GM10266 (cell line): Measurements from ENCODE around the gene TXNRD2.
A peak's percentile ranks its signal among the peaks of the same experiment; 100 is the strongest.

Experiments
- DNase-seq: peaks from one replicate; pipeline ENCODE4 v3.0.0; 2012; ENCODE audit errors: extremely low spot score
- TF ChIP-seq, protein P1 (sequence below): IDR thresholded peaks from 2 replicates; pipeline ENCODE4 v1.5.1; 2012; ENCODE audit warnings: mild to moderate bottlenecking, low read depth; ENCODE audit not compliant: control insufficient read depth, insufficient read depth; ENCODE audit errors: missing control alignments

The TXNRD2 gene

GRCh38 chr22:19845054-19845722 lies 96.4 kb downstream of the TXNRD2 start:
- TF ChIP-seq, protein P1, sequence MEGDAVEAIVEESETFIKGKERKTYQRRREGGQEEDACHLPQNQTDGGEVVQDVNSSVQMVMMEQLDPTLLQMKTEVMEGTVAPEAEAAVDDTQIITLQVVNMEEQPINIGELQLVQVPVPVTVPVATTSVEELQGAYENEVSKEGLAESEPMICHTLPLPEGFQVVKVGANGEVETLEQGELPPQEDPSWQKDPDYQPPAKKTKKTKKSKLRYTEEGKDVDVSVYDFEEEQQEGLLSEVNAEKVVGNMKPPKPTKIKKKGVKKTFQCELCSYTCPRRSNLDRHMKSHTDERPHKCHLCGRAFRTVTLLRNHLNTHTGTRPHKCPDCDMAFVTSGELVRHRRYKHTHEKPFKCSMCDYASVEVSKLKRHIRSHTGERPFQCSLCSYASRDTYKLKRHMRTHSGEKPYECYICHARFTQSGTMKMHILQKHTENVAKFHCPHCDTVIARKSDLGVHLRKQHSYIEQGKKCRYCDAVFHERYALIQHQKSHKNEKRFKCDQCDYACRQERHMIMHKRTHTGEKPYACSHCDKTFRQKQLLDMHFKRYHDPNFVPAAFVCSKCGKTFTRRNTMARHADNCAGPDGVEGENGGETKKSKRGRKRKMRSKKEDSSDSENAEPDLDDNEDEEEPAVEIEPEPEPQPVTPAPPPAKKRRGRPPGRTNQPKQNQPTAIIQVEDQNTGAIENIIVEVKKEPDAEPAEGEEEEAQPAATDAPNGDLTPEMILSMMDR, result no peak
- DNase-seq, result no peak

DNA sequence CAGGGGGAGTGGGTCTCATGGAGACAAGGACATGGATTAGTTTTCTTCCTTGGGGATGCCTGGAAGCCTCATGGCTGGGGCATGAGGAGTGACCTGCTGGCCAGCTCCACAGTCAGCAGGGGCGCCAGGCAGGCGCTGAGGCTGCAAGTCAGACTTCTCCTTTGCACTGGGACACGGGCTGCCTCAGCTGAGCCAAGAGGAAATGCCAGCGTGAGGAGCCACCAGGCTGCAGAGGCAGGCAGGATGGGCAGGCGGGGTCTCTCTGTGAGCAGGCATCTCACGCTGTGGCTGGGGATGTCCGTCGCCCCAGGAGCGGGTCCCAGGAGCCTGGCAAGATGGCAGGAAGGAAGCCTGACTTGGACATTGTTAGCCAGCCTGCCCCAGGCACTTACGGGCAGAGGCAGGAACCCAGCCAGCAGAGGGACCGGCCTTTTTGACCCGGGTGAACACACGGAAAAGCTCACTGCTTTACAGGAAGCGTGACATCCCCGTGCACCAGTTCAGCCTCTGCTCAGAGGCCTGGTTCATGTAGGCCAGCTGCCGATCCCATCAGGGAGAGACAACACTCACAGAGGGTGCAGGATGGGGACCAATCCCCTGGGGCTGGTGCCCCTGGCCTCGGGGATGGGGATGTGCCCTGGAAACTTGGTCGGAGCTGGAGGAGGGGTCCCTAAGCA lies 97.1 kb downstream of the TXNRD2 start:
- TF ChIP-seq, protein P1, result no peak
- DNase-seq, result no peak

DNA sequence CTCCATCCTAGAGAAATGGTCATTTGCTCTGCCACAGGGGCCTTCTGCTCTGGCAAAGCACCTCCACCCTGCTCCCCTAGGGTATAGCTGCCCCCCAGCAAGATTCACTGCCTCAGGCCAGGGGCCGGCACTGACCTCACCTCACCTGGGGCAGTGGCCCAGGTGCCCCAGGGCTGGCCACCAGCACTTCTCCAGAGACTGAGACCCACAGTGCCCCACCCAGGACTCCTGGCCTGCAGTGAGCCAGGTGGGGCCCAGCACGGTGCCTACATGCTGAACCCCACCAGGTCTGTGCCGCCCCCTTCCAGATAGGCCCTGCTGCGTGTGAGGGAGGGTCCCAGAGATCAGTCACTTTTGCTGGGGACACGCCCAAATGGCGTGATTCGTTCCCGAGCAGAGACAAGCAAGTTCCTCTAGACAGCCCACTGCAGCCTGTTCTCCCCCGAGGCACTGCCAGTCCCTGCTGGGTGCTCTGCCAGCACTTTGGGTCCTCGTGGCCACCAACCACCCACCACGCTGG lies 97.7 kb downstream of the TXNRD2 start:
- TF ChIP-seq, protein P1, result no peak

DNA sequence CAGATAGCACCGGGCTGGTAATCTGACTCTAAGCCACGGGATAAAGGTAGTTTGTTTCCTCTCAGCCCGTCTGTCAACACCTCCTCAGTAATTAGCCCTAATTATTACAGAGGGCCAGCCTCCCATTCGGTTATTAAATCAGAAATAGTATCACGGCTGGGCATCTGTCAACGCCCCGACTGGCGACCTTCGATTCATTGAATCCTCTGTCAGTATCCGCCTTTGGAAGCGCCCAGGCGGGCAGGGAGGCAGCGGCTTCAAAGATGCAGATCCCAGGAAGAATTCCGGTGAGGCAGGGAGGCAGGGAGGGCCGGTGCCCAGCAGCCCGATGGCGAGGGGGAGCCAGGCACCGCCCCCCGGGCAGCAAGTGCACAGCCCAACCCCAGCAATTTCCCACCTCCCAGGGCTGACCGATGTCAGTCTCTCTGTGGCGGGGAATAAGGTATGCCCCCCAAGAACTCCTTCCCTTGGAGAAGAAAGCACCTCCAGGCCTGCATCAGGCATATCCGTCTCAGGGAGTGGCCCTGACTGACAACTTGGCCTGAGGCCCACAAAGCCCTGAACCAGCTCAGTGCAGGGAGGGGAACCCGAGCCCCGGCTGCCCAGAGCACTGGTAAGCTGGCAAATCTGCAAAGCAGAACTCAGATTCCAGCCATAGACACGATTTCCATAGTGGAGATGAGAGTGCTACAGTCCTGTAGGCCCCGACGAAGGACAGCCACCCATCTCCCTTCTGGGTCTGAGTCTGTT lies 98.3 kb downstream of the TXNRD2 start:
- TF ChIP-seq, protein P1, result no peak

More for the DNA sequence above, 97.7 kb downstream of the TXNRD2 start:
- no peak for DNase-seq

GRCh38 chr22:19842393-19843106 lies 99.1 kb downstream of the TXNRD2 start:
- TF ChIP-seq, protein P1, result no peak
- no peak for DNase-seq

More for the DNA sequence above, 98.3 kb downstream of the TXNRD2 start:
- DNase-seq, result no peak

DNA sequence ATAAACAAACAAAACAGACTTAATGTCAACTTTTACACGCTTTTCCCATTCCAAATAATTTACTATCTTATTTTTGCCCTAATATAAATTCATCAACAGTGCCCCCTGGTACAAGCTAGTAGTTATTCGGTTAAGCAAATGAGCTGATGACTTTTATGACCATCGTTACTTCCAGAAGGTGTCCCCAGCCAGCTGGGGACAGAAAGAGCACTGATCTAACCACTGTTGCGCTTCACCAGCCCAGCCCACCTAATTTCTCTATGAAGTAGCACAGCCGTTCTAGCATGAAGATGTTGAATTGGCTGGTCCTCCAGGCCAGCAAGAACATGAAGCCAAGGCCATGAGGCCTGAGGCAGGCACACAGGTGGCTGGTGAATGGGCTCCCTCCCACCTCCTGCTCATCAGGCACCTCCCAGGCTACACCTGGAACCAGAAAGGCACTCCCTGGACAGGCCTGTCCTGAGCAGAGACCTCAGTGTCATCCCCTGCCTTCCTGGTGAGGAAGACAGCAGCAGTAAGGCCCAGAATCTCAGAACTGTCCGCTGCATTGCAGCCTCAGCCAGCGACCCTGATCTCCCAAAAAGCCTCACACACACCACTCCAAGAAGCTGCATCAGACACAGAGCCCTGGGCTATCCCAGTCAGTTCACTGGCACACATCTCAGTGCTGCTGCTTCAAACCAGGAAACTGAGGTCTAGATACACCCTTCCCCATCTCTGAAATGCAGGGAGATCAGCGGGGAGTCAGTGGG lies 99.8 kb downstream of the TXNRD2 start:
- DNase-seq, result peak; percentile 33

More for the DNA sequence above, 99.8 kb downstream of the TXNRD2 start:
- TF ChIP-seq, protein P1, result peak; percentile 11
